Peyer's patch (tissue), 4 donors: Measurements from ENCODE around the gene LIG1. TPM values are rescaled to one million over a fixed set of nuclear protein-coding genes. Genes with fewer than 3 reads are reported as not detected.

Source experiments
- DNase-seq, 3 donors: peaks; one replicate each; pipeline ENCODE4 v3.0.0-alpha.2; 2017 to 2019
- H3K27ac ChIP-seq, 4 donors: fragments of 200-600 bp; sonication (generic); one replicate each; pipeline ENCODE4 v1.5.1; 2016 to 2019
- H3K27me3 ChIP-seq, 2 donors: fragments of 200-600 bp; sonication (generic); one replicate each; pipeline ENCODE4 v1.5.1; 2019
- H3K36me3 ChIP-seq, 3 donors: fragments of 200-600 bp; sonication (generic); one replicate each; pipeline ENCODE4 v1.5.1; 2016 to 2019
- H3K4me1 ChIP-seq, 4 donors: fragments of 200-600 bp; sonication (generic); one replicate each; pipeline ENCODE4 v1.5.1; 2016 to 2019
- H3K4me3 ChIP-seq, 4 donors: fragments of 200-600 bp; sonication (generic); 1 replicate in 3 of 4; 2 replicates in 1 of 4; pipeline ENCODE4 v1.5.1; 2016 to 2019; ENCODE audit warnings: mild to moderate bottlenecking in 1 of 4
- H3K9me3 ChIP-seq, 4 donors: fragments of 200-600 bp; sonication (generic); one replicate each; pipeline ENCODE4 v1.5.1; 2016 to 2019; ENCODE audit warnings: mild to moderate bottlenecking in 1 of 4
- POLR2A ChIP-seq, 2 donors: fragments of 450-650 bp; IDR thresholded peaks; one replicate each; pipeline ENCODE4 v1.5.1; 2017; ENCODE audit warnings: antibody characterized with exemption in 2 of 2, mild to moderate bottlenecking in 2 of 2, moderate library complexity in 2 of 2
- total RNA-seq, 4 donors: library from RNA; depleted of rRNA; stranded (reverse); fragments of >200 nt; gene quantifications; one replicate each; pipeline ENCODE4 v1.1.0, GENCODE V29; 2016
- TF ChIP-seq, protein P1 (sequence below), 6 experiments: fragments of 450-650 bp in 4 of 6; fragments of 200-600 bp in 2 of 6; sonication (generic) in 1 of 6; IDR thresholded peaks; one replicate each; pipeline ENCODE4 v1.5.1; 2017 to 2019; ENCODE audit warnings: antibody characterized with exemption in 6 of 6, mild to moderate bottlenecking in 3 of 6, moderate library complexity in 1 of 6

The LIG1 gene
- total RNA-seq, 4 donors from 2014 or later = 30.3 to 104 (median 32.9) TPM

DNA sequence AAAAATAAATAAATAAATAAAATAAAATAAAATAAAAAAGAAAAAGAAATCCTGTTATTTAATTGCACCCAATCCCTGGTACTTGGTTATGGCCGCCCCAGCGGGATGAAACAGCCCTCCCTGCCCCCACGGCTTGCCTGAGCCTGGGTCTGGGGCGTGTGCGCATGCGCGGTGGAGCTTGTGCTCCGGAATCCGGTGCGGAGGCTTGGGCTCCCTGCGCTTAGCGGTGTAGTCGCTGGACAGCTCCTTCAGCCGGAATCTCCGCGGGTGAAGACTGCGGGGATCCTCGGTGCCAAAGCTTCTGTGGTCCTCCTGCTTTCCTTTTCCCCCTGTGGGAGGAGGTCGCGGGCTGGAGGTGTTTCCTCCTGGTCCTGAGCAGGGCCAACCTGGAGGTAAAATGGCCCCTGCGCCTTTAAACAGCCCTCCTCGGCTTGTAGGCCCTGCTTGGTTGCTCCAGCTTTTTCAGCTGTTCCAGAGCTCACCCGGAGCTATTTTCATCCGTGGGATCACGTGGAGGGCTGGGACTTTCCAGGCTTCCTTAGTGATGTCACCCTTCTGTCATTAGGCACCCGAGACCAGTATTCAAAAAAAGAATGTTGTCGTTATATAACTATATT, 59.7 kb downstream of the LIG1 start, which contains the start of gene PLA2G4C:
Gene PLA2G4C (minus strand): TSS at position 468 of the 617 bp plus-strand sequence. CDS start 4,288 bp downstream, outside the sequence.
- peak; percentile 33 to 48 for TF ChIP-seq POLR2A (IDR thresholded peaks at IDR 0.05)
- TF ChIP-seq, protein P1, sequence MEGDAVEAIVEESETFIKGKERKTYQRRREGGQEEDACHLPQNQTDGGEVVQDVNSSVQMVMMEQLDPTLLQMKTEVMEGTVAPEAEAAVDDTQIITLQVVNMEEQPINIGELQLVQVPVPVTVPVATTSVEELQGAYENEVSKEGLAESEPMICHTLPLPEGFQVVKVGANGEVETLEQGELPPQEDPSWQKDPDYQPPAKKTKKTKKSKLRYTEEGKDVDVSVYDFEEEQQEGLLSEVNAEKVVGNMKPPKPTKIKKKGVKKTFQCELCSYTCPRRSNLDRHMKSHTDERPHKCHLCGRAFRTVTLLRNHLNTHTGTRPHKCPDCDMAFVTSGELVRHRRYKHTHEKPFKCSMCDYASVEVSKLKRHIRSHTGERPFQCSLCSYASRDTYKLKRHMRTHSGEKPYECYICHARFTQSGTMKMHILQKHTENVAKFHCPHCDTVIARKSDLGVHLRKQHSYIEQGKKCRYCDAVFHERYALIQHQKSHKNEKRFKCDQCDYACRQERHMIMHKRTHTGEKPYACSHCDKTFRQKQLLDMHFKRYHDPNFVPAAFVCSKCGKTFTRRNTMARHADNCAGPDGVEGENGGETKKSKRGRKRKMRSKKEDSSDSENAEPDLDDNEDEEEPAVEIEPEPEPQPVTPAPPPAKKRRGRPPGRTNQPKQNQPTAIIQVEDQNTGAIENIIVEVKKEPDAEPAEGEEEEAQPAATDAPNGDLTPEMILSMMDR (IDR thresholded peaks at IDR 0.05) = no peak
- Histone ChIP-seq H3K4me3 (peak within 1 kb of the TSS; percentile 35 to 62 (median 52)), H3K4me1 (peaks cover 0 to 21% (median 3%) of the 10 kb centered on the region in 4 donors), H3K27me3 (no peaks in the 10 kb centered on the region), H3K36me3 (no peaks in the 10 kb centered on the region), H3K9me3 (no peaks in the 10 kb centered on the region), H3K27ac (peak within 1 kb of the TSS; percentile 57 to 90 (median 82))
- DNase-seq = peak; percentile 85 to 95 (median 86)

- H3K27me3 ChIP-seq = no peaks in the 10 kb centered on the region
- H3K4me3 ChIP-seq = no peak overlapping the region
- H3K9me3 ChIP-seq = no peaks in the 10 kb centered on the region
- no peak overlapping the region for H3K27ac ChIP-seq
- DNase-seq = no peak
- H3K36me3 ChIP-seq = no peaks in the 10 kb centered on the region
- peaks cover 0 to 21% (median 3%) of the 10 kb centered on the region in 4 donors for H3K4me1 ChIP-seq
- TF ChIP-seq, protein P1 (IDR thresholded peaks at IDR 0.05) = no peak
- TF ChIP-seq POLR2A (IDR thresholded peaks at IDR 0.05) = no peak
Measured at GRCh38 chr19:48108997-48109782, 61.0 kb downstream of the LIG1 start.

DNA sequence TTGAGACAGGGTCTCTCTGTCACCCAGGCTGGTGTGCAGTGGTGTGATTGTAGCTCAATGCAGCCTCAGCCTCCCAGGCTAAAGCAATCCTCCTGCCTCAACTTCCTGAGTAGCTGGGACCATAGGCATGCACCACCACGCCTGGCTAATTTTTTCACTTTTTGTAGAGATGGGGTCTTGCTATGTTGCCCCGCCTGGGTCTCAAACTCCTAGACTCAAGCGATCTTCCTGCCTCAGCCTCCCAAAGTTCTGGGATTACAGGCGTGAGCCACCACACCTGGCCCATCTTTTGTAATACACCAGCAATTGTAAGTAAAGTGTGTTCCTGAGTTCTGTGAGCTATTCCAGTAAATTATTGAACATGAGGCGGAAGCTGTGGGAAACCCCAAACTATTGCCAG, 66.2 kb downstream of the LIG1 start:
- TF ChIP-seq, protein P1 (IDR thresholded peaks at IDR 0.05) = no peak
- Histone ChIP-seq H3K4me1 (peaks cover 0 to 9% (median 0%) of the 10 kb centered on the region in 4 donors), H3K4me3 (no peak overlapping the region), H3K27me3 (no peaks in the 10 kb centered on the region), H3K36me3 (no peaks in the 10 kb centered on the region), H3K9me3 (no peaks in the 10 kb centered on the region), H3K27ac (no peak overlapping the region)
- DNase-seq = no peak

DNA sequence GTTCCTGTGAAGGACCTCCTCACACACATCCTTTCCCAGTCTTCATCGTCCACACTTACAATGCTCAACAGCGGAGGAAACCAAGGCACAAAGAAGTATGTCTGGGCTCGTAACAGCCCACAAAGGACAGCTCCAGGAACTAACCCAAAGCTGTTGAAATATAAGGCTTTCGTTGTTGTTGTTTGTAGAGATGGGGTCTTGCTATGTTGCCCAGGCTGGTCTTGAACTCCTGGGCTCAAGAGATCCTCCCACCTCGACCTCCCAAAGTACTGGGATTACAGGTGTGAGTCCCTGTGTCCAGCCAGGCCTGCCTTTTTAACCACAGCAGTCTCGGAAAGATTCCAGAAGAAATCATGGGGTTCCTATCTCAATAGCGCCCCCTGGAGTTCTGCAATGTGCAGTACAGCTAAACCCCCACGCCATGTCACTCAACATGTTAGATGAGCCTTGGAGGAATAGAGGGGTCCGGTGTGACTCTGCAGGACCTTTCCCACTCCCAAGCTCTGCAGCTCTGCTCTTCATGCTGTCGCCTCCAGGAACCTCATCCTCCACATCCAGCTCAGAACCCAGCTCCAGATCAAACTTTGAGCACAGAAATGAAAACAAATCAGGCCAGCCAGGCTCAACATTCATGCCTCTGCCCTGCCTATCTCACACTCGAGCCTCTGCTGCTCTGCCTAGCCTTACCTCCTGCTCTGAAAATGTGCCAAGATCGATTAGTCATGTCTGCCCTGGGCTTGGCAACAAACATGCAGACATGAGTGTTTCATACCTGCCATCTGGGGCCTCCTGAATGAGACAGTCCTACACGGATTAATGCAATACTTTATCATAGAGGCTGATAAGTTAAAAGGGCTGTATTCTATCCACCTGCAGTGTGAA, 67.0 kb downstream of the LIG1 start:
- no peak overlapping the region for H3K27ac ChIP-seq
- no peaks in the 10 kb centered on the region for H3K9me3 ChIP-seq
- TF ChIP-seq, protein P1 (IDR thresholded peaks at IDR 0.05) = peak in 5 of 6 experiments; percentile 1 to 75 (median 64)
- no peak for TF ChIP-seq POLR2A (IDR thresholded peaks at IDR 0.05)
- H3K27me3 ChIP-seq = no peaks in the 10 kb centered on the region
- no peak overlapping the region for H3K4me3 ChIP-seq
- peaks cover 0 to 9% (median 0%) of the 10 kb centered on the region in 4 donors for H3K4me1 ChIP-seq
- H3K36me3 ChIP-seq = no peaks in the 10 kb centered on the region
- no peak for DNase-seq

DNA sequence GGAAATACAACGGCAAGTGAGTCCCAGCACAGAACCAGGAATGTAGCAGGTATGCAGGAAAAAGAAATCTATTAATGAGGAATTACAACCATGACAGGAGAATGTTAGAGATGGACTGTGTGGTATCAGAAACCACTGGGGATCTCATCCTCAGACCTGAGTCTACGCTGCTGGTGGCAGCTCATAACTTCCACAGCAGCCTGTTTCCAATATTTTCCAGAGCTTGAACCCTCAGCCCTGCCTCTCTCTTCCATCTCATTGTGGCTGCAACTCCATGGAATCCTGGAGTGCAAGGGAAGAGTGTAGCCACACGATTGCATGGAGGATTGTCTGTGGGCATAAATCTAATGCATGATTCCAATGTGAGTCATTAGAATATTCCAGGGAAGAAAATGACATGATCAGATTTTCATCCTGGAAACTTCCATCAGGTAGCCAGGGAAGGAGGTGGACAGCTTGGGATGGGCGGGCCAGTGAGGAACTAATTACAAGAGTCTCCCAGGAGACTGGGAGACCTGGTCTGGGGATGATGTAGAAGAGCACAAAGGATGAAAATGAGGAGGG, 74.5 kb downstream of the LIG1 start:
- DNase-seq = no peak
- Histone ChIP-seq H3K4me1 (peaks cover 0 to under 1% (median 0%) of the 10 kb centered on the region in 4 donors), H3K4me3 (no peak overlapping the region), H3K27me3 (no peaks in the 10 kb centered on the region), H3K27ac (no peak overlapping the region), H3K9me3 (no peaks in the 10 kb centered on the region), H3K36me3 (peaks cover 0 to 4% (median 0%) of the 10 kb centered on the region in 3 donors)
- no peak for TF ChIP-seq POLR2A (IDR thresholded peaks at IDR 0.05)
- TF ChIP-seq, protein P1 (IDR thresholded peaks at IDR 0.05) = no peak
